IMR-90 (cell line): ENCODE results near the gene INMT.

Experiments used
- BHLHE40 ChIP-seq: fragments of 150-350 bp; IDR thresholded peaks from 2 replicates; pipeline ENCODE4 v1.6.1; 2016; ENCODE audit warnings: mild to moderate bottlenecking, low read depth, low read length
- CEBPB ChIP-seq: IDR thresholded peaks from 2 replicates; pipeline ENCODE4 v1.6.1; 2012; ENCODE audit warnings: low read depth, low read length, improper control_type of control experiment
- CTCF ChIP-seq: conservative IDR thresholded peaks from 2 replicates; pipeline ENCODE4 v1.5.1; 2012; ENCODE audit warnings: mild to moderate bottlenecking, low read depth, low read length, improper control_type of control experiment
- ELK1 ChIP-seq: fragments of 150-350 bp; IDR thresholded peaks from 2 replicates; pipeline ENCODE4 v1.6.1; 2016; ENCODE audit warnings: low read depth, mild to moderate bottlenecking, low read length, moderate library complexity, borderline replicate concordance
- FOS ChIP-seq: fragments of 150-350 bp; IDR thresholded peaks from 2 replicates; pipeline ENCODE4 v1.6.1; 2016; ENCODE audit warnings: low read depth, low read length
- MAFK ChIP-seq: IDR thresholded peaks from 2 replicates; pipeline ENCODE4 v1.6.1; 2012; ENCODE audit warnings: low read depth, low read length, improper control_type of control experiment
- MAZ ChIP-seq: IDR thresholded peaks from 2 replicates; pipeline ENCODE4 v1.6.1; 2012; ENCODE audit warnings: low read depth, mild to moderate bottlenecking, low read length, improper control_type of control experiment, moderate library complexity, borderline replicate concordance
- MXI1 ChIP-seq: IDR thresholded peaks from 2 replicates; pipeline ENCODE4 v1.6.1; 2012; ENCODE audit warnings: low read depth, mild to moderate bottlenecking, low read length, moderate library complexity, borderline replicate concordance
- POLR2A ChIP-seq: IDR thresholded peaks from 2 replicates; pipeline ENCODE4 v1.6.1; 2012; ENCODE audit warnings: mild to moderate bottlenecking, low read depth, low read length
- RAD21 ChIP-seq: IDR thresholded peaks from 2 replicates; pipeline ENCODE4 v1.6.1; 2012; ENCODE audit warnings: low read length, improper control_type of control experiment
- RFX5 ChIP-seq: IDR thresholded peaks from 2 replicates; pipeline ENCODE4 v1.8.0; 2012; ENCODE audit warnings: low read depth, mild to moderate bottlenecking, low read length, moderate library complexity
- USF2 ChIP-seq: fragments of 150-350 bp; IDR thresholded peaks from 2 replicates; pipeline ENCODE4 v1.6.1; 2017; ENCODE audit warnings: mild to moderate bottlenecking, antibody characterized with exemption, low read length, low read depth

DNA sequence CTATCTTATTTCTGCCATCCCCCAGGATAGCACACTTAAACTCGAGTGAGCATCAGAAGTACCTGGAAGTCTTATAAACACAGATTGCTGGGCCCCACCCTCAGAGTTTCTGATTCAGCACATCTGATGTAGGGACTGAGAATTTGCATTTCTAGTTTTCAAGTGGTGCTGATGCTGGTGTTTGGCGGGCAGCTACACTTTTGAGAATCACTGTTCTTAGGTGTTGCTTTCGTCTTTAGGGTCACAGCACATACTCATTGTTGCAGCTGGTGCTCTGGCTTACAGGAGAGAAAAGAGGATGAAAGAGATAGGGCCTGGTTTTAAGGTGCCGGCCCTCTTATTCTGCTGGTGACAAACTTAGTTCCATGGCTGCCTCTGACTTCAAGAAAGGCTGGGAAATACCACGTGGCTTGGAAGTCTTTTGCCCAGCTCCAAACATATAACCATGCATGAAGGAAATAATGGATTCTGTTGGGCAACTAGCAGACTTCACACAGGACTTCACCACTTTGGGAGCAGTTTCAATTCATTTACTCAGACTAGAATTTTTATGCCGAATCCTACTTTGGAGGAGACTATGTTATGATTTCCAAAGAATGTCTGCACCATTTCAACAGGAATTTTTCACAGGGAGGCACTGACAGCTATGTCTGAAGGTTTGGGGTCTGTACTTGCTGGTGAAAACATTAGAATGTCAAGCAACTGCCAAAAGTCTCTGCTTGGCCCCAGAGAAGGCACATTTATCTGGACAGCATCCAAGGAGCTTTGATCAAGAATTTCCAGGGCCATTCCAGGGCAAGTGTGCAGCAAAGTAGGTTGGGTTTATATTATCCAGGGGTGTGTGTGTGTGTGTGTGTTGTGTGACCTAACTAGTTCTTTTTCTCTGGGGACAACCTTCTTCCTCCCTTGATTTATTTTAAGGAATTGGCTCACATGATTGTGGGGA lies 12.4 kb downstream of the INMT start:
- TF ChIP-seq CTCF (no peak), FOS (no peak), USF2 (no peak), POLR2A (no peak), RAD21 (no peak), MAZ (no peak), RFX5 (no peak), MXI1 (no peak), BHLHE40 (no peak), MAFK (no peak), ELK1 (no peak), CEBPB (no peak)
